ENCODE results near the gene DMXL2.

The DMXL2 gene

GRCh38 chr15:51403072-51403878 is 219.3 kb downstream of the DMXL2 start:
- peak; percentile 66 to 69 for DNase-seq (ENCODE audit: low read depth in 2 of 2)
- peak; percentile 65 for TF ChIP-seq CTCF (IDR thresholded peaks at IDR 0.05; ENCODE audit: low read depth, low read length)
- H3K4me3 ChIP-seq (replicated peaks in 1 of 2; ENCODE audit: low read depth in 2 of 2, low read length in 2 of 2) = no peak overlapping the region

- DNase-seq (ENCODE audit: low read depth in 2 of 2) = peak; percentile 53 to 60
- peak; percentile 82 for TF ChIP-seq CTCF (IDR thresholded peaks at IDR 0.05; ENCODE audit: low read depth, low read length)
- no peak overlapping the region for H3K4me3 ChIP-seq (replicated peaks in 1 of 2; ENCODE audit: low read depth in 2 of 2, low read length in 2 of 2)
These were observed 220.6 kb downstream of the DMXL2 start for GRCh38 chr15:51401872-51402517.

- H3K4me3 ChIP-seq (replicated peaks in 1 of 2; ENCODE audit: low read depth in 2 of 2, low read length in 2 of 2) = no peak overlapping the region
- TF ChIP-seq CTCF (IDR thresholded peaks at IDR 0.05; ENCODE audit: low read depth, low read length) = no peak
- no peak for DNase-seq (ENCODE audit: low read depth in 2 of 2)
These were observed 221.4 kb downstream of the DMXL2 start for GRCh38 chr15:51401051-51401780.

- TF ChIP-seq CTCF (IDR thresholded peaks at IDR 0.05; ENCODE audit: low read depth, low read length) = no peak
- H3K4me3 ChIP-seq (replicated peaks in 1 of 2; ENCODE audit: low read depth in 2 of 2, low read length in 2 of 2) = no peak overlapping the region
- DNase-seq (ENCODE audit: low read depth in 2 of 2) = no peak
These were observed 223.9 kb downstream of the DMXL2 start for GRCh38 chr15:51398626-51399025.

All from cardiac fibroblast (primary cell).